ENCODE data around the gene SETX.

SETX gene

DNA sequence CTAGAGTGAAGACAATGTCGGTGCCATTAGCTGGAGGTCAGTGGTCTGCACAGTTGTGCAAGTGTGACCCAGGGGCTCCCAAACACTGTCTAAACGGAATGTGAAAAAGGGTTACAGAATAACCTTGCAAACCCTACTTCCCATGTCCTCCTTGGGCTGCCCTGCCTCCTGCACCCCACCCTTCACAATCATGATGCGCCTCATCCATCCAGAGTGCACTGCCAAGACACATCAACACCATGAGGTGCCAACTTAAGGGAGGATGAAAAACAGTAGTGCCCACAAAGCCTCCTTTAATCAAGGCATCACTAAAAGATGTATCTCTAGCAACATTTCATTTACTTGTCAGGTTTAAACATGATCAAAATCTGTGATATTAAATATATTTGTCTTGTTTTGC lies 87.1 kb downstream of the SETX start (continued):
- TF ChIP-seq RBAK (tag by site-specific recombination; IDR thresholded peaks at IDR 0.05) = no peak

DNA sequence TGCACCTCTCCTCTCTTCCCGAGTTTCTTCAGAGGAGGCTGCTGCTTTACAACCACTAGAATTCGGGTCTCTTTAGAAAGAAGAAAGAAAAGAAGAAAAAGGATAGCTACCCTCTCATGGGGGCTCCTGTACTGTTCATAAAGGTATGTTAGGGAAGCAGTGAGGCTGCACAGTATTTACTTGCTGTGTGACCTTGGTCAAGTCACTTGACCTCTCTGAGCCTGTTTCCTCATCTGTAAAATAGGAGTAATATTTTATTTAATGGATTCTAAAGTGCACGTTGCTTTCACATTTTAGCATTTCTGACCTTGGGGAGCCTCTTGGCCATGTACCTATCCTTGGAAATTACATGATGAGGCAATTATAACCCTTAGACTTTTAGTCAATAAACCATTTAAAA lies 88.8 kb downstream of the SETX start:
- ChIA-PET CTCF (interaction anchor here (1.0 kb wide), 1 partner anchor 311 kb away, joined by 4 read pairs; no protein-coding TSS in a partner anchor), POLR2A (no interaction called here)
- TF ChIP-seq TCF7L2 (IDR thresholded peaks at IDR 0.05; ENCODE audit: borderline replicate concordance, low read depth, low read length) (no peak), ZNF768 (tag by site-specific recombination; IDR thresholded peaks at IDR 0.05) (peak; percentile 93), HOXA7 (CRISPR knock-in tag; IDR thresholded peaks at IDR 0.05; ENCODE audit: borderline replicate concordance) (no peak)

GRCh38 chr9:132260846-132261245 lies 93.9 kb downstream of the SETX start:
- Histone ChIP-seq H3K36me3 (ENCODE audit: control insufficient read depth in 2 of 2, insufficient read depth in 1 of 2, low read length in 2 of 2) (peaks cover 0 to 39% of the 10 kb centered on the region in 2 experiments; a peak in 1 of 3 replicates), H3K4me3 (ENCODE audit: low read depth, low read length) (no peak overlapping the region), H3K27ac (ENCODE audit: extremely low read depth, low read depth, low read length) (no peak overlapping the region), H3K4me1 (ENCODE audit: control insufficient read depth, insufficient read depth, low read length) (no peaks in the 10 kb centered on the region), H3K9me3 (ENCODE audit: control insufficient read depth, insufficient read depth, low read depth, low read length) (no peaks in the 10 kb centered on the region)
- POLR2A ChIA-PET = no interaction called here
- CTCF ChIA-PET = interaction anchor here (0.7 to 3.9 kb wide), 9 partner anchors 8 to 508 kb away, joined by 3 to 46 read pairs (median 15); no protein-coding TSS in a partner anchor
- TF ChIP-seq ZFHX2 (tag by site-specific recombination; conservative IDR thresholded peaks at IDR 0.05) = peak; percentile 39; the same call in 1 of the 2 replicates
- no peak for TF ChIP-seq ZNF658 (tag by site-specific recombination; IDR thresholded peaks at IDR 0.05)
- TF ChIP-seq ZNF248 (tag by site-specific recombination; IDR thresholded peaks at IDR 0.05) = no peak
- TF ChIP-seq ZNF48 (tag by site-specific recombination; IDR thresholded peaks at IDR 0.05) = no peak
- peak; percentile 19; the same call in 1 of the 2 replicates for TF ChIP-seq EGR2 (tag by site-specific recombination; IDR thresholded peaks at IDR 0.05; ENCODE audit: low read depth)
- no peak for TF ChIP-seq ZNF10 (tag by site-specific recombination; IDR thresholded peaks at IDR 0.05)
- TF ChIP-seq ZNF341 (tag by site-specific recombination; IDR thresholded peaks at IDR 0.05; ENCODE audit: low read depth) = 0 out of 2 replicates have a peak, but pooled peaks have one; percentile 18
- no peak for TF ChIP-seq ZNF549 (tag by site-specific recombination; IDR thresholded peaks at IDR 0.05)
- no peak for TF ChIP-seq FEZF1 (tag by site-specific recombination; IDR thresholded peaks at IDR 0.05)
- no peak for TF ChIP-seq ZNF423 (tag by site-specific recombination; IDR thresholded peaks at IDR 0.05)

More for the DNA sequence above, 88.8 kb downstream of the SETX start:
- Histone ChIP-seq H3K27ac (ENCODE audit: extremely low read depth, low read depth, low read length) (no peak overlapping the region), H3K36me3 (ENCODE audit: control insufficient read depth in 2 of 2, insufficient read depth in 1 of 2, low read length in 2 of 2) (peaks cover 4 to 86% of the 10 kb centered on the region in 2 experiments; a peak in 2 of 3 replicates), H3K4me3 (ENCODE audit: low read depth, low read length) (no peak overlapping the region), H3K9me3 (ENCODE audit: control insufficient read depth, insufficient read depth, low read depth, low read length) (no peaks in the 10 kb centered on the region), H3K4me1 (ENCODE audit: control insufficient read depth, insufficient read depth, low read length) (no peaks in the 10 kb centered on the region)

GRCh38 chr9:132250324-132251262 lies 104.2 kb downstream of the SETX start:
- ChIA-PET CTCF (interaction anchor here (0.6 to 6.3 kb wide), 9 partner anchors 9 to 491 kb away, joined by 3 to 71 read pairs (median 5); no protein-coding TSS in a partner anchor), POLR2A (no interaction called here)
- H3K36me3 ChIP-seq (ENCODE audit: control insufficient read depth in 2 of 2, insufficient read depth in 1 of 2, low read length in 2 of 2) = no peaks in the 10 kb centered on the region
- TF ChIP-seq PBX3 (CRISPR knock-in tag; IDR thresholded peaks at IDR 0.05) = no peak
- no peaks in the 10 kb centered on the region; the same call in 1 of the 2 replicates for H3K4me1 ChIP-seq (ENCODE audit: control insufficient read depth, insufficient read depth, low read length)
- no peak overlapping the region for H3K4me3 ChIP-seq (ENCODE audit: low read depth, low read length)
- H3K9me3 ChIP-seq (ENCODE audit: control insufficient read depth, insufficient read depth, low read depth, low read length) = no peaks in the 10 kb centered on the region; the same call in 1 of the 2 replicates
- H3K27ac ChIP-seq (ENCODE audit: extremely low read depth, low read depth, low read length) = no peak overlapping the region

Measured in HEK293 (cell line).